PFSK-1 (cell line): ENCODE measurements around the gene ACTR3.

ENCODE experiments used
- POLR2AphosphoS5 ChIP-seq: IDR thresholded peaks from 2 replicates; pipeline ENCODE4 v1.6.1; 2012; ENCODE audit warnings: low read depth, mild to moderate bottlenecking, control low read depth, low read length, moderate library complexity
- REST ChIP-seq, 2 experiments: IDR thresholded peaks; 2 replicates each; pipeline versions ENCODE4 v1.6.1 to v1.8.0; 2011 to 2012; ENCODE audit warnings: low read depth in 2 of 2, low read length in 2 of 2, control low read depth in 1 of 2, inconsistent platforms in 1 of 2, mild to moderate bottlenecking in 1 of 2, moderate library complexity in 1 of 2; ENCODE audit not compliant: insufficient read depth in 1 of 2
- TAF1 ChIP-seq: IDR thresholded peaks from 2 replicates; pipeline ENCODE4 v1.6.1; 2012; ENCODE audit warnings: low read length, control low read depth, borderline replicate concordance; ENCODE audit not compliant: insufficient read depth

DNA sequence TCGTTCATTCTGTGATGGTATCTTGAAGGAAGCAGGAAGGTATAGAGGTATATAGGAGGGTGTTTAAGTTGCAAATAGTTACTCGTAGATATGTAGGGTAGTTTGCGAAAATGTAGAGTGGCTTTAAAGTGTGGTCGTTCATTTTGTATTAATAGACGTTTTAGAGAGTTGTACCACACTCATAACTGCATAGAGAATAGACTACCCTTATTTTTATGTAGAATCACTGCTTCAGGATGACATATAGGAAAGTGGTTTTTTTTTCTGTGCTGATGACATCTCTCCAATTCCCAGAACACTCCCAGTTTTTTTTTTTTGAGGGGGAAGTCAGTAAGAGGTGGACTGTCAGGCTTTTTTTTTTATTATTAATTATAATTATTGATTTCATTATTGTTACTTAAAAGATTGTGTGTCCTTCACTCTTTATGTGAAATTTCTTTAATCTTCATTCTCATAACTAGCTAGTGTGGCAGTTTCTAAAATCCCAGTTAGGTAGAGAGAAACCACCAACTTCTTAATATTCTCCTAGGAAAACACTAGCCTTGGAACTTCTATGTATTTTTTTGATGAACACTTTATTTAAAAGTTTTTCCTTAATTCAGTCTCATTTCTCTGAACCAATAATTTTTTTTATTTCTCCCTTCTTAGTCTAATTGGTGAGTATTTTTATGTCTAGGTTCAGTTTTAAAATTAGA lies 1.5 kb downstream of the ACTR3 start:
- TF ChIP-seq POLR2AphosphoS5 (no peak), REST (IDR thresholded peaks at IDR 0.05; ENCODE audit: insufficient read depth in 1 of 2, low read depth in 2 of 2, low read length in 2 of 2) (no peak), TAF1 (no peak)
